GM19035 (cell line): ENCODE data around the gene FRY.

Experiments used
- ATAC-seq: cut with Tn5 transposase; IDR thresholded peaks from one replicate; pipeline ENCODE4 v1.9.1; 2021; ENCODE audit not compliant: unreplicated experiment

FRY gene

DNA sequence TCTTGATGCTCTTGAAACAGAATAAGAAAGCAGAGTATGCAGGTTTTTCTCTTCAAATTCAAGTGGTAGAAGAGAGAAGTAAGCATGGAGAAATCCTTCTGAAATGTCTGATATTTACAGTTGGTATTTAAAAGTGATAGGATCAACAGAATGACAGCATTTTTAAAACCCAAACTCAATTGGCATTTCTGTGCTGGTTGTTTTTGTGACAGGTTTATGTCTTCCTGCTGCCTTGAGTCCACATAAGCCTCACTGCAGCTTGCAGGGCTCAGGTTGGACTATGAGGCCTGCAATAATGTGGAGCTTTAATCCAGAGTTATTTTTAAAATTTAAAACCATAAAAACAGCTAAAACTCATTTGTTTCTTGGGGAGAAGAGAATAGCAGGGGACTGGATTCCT is 178.5 kb downstream of the FRY start:
- ATAC-seq = no peak

DNA sequence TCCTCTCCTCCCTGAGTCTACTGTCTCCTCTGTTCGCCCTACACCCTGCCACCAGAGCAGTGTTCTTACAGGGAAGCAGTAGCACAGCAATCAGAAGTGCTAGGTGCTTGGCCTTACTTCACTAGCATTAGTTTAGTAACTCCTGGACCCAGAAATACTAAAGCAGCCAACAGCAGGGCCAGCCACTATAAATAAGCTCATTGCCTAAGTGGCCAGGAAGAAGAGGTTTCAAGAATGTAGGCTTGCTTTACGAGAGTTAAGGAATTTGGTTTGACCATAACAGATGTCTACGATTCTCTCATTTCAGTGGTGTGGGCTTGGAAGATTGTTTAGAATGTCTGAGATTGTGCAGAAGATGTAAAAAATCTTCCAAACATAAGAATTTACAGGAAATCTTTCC is 180.2 kb downstream of the FRY start:
- no peak for ATAC-seq

GRCh38 chr13:32212421-32212820 is 180.8 kb downstream of the FRY start:
- ATAC-seq = no peak

- ATAC-seq = no peak
Measured at GRCh38 chr13:32213626-32214025, 182.1 kb downstream of the FRY start.

- ATAC-seq = no peak
Measured at GRCh38 chr13:32214071-32214470, 182.5 kb downstream of the FRY start.

GRCh38 chr13:32216281-32216680 is 184.7 kb downstream of the FRY start:
- no peak for ATAC-seq

DNA sequence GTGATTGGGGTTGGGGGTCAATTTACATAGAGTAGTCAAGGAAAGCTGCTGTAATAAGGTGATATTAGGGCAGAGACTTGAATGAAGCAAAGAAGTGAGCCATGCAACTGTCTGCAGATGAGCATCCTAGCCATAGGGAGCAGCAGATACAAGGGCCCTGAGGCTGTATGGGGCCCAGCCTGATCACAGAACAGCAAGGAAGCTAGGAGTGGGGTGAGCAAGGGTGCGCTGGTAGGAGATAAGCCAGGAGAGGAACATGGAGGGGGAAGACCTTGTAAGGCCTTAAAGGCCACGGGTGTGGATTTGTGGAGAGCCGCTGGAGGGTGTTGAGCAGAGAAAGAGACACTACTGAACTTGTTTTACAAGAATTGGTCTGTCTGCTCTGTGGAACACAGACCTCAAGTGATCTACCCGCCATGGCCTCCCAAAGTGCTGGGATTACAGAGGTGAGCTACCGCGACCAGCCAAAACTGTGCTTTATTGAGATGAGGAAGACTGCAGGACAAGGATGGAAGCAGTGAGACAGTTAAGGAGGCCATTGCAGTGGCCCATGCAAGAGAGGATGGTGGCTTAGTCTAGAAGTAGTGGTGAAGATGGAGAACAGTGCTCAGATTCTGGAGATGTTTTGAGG is 190.6 kb downstream of the FRY start:
- no peak for ATAC-seq

DNA sequence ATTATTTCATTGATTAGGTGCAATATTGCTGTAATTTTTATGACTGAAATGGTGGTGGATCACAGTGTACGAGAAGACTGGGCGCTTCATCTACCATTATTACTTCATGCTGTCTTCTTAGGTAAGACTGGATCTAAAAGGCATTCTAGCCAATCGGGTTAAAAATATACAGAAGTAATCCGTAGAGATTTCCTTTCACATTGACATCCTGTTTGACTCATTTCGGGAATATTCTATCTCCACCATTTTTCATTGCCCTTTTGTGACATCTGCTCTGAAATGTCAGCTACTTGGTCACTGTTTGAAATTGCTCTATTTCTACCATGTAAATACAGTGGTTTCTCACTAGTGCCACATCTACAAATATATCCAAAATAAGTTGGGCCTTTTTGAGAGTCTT is 193.3 kb downstream of the FRY start:
- ATAC-seq = no peak

DNA sequence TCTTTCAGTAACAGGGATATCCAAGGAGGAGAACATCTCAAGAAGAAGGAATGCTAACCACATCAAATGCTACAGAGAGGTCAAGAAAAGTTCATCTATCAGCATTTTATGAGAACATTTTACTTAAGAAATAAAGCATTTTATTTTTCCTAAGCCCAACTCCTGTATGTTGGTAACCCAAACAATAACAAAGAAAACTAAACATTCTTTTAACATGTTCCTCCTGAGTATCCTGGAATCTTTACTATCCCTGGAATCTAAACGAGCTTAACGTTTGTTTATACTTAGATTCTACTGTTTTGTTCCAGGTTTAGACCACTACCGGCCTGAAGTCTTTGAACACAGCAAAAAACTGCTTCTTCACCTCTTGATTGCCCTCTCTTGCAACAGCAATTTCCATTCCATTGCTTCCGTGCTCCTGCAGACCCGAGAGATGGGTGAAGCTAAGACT is 193.9 kb downstream of the FRY start:
- no peak for ATAC-seq

DNA sequence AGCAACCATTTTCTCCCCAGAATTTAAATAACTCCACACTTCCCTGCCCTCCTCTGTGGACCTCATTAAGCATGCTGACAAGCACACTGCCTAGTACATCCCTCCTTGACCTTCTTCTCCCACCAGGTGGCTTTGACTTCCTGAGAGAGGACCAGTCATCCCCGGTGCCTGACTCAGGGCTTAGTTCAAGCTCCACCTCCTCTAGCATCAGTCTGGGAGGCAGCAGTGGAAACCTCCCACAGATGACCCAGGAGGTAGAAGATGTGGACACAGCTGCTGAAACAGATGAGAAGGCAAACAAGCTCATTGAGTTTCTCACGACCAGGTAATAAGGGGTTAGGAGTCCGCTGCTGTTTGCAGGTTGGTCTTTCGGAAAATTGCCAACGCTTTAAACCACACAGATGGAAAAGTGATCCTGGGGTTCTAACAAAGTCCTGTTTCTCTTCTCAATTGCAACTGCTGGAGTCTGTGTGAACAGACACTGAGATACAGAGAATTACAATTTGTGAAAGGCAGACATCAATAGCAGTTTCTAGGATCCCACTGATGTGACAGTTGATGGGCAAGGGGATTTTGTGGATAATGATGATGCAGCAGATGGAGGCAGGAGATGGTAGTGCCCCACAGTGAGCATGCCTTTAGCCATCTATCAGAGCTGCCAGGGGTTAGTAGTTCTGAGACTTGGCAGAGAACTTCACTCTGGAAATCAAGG is 196.9 kb downstream of the FRY start:
- ATAC-seq = no peak

GRCh38 chr13:32229443-32229842 is 197.9 kb downstream of the FRY start:
- ATAC-seq = no peak

GRCh38 chr13:32232263-32232662 is 200.7 kb downstream of the FRY start:
- ATAC-seq = no peak

DNA sequence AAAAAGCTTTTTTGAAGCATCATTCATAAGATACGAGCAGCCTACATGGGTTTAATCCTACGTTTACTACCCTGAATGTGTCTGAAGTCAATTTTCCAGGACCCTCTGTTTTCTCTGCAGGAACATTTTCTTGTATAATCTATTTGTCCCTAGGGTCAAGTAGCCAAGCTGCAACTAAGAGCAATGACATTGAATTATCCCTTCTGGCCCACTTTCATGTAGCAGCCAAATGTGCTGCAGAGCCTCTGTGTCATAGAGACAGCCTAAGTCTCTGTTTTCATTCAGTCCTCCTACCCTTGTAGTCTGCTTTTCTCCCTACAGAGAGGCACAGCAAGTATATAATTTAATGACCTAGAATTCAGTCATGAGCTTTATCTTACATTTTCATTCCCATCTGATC is 201.5 kb downstream of the FRY start:
- no peak for ATAC-seq

DNA sequence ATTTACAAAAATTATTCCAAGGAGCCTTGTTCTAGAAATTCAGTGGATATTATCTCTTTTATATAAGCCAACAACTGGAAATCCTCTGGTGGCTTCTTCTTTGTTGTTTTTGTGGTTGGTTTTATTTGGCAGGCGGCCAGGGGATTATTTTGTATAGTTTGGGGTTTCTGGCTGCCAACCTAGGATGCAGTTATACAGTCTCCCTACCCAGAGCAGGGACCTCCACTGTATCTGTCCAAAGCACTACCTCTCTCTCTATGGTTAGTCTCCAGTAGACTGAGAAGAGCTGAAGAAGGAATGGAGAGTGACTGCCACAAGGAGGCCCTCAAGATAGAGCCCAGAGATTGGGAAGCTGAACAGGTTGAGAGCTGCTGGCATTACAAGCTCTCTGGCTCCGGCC is 203.3 kb downstream of the FRY start:
- no peak for ATAC-seq

- no peak for ATAC-seq
Measured at GRCh38 chr13:32237681-32238080, 206.1 kb downstream of the FRY start.

- no peak for ATAC-seq
Measured at GRCh38 chr13:32243695-32244094, 212.1 kb downstream of the FRY start.

DNA sequence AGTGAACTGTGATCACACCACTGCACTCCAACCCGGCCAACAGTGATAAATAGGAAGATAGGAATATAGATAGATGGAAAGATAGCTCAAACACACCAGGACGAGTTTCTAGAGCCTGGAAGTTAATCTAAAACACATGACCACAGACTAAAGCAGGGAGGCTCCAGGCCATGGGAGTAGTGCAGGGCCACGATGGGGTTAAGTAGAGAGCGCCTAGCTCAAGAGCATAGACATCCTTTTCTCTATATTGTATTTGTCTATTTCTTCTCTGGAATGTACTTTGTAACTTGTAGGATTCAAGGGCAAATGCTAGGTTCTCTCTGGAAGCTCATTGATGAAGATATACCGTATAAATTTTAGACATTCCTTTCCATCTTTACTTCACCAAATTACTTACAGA is 214.0 kb downstream of the FRY start:
- ATAC-seq = no peak

- ATAC-seq = peak; percentile 58
Measured at GRCh38 chr13:32246468-32246867, 214.9 kb downstream of the FRY start.

- no peak for ATAC-seq
Measured at GRCh38 chr13:32247887-32248286, 216.3 kb downstream of the FRY start.

DNA sequence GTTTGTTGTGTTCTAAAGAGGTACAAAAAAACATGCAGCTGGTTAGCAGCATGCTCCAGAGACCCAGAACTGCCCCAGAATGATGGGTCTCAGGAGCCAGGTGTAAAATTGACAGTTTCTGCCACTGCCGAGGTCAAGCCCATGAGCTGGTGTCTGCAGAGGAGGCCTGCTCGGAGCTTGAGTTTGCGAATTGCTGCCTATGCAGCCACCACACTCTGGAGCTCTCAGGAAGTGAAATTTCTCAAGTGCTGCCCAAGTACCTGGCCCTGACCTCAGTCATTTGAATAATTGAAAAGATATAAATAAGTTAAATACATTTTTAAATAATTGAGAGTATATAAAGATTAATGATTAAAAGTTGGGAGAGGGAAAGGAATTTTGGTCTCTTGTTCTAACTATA is 217.2 kb downstream of the FRY start:
- ATAC-seq = peak; percentile 93

- ATAC-seq = no peak
Measured at GRCh38 chr13:32252812-32253438, 221.4 kb downstream of the FRY start.

GRCh38 chr13:32253911-32254399 is 222.4 kb downstream of the FRY start:
- ATAC-seq = no peak
